Measurements from ENCODE around the gene BCAS3.

BCAS3 gene

DNA sequence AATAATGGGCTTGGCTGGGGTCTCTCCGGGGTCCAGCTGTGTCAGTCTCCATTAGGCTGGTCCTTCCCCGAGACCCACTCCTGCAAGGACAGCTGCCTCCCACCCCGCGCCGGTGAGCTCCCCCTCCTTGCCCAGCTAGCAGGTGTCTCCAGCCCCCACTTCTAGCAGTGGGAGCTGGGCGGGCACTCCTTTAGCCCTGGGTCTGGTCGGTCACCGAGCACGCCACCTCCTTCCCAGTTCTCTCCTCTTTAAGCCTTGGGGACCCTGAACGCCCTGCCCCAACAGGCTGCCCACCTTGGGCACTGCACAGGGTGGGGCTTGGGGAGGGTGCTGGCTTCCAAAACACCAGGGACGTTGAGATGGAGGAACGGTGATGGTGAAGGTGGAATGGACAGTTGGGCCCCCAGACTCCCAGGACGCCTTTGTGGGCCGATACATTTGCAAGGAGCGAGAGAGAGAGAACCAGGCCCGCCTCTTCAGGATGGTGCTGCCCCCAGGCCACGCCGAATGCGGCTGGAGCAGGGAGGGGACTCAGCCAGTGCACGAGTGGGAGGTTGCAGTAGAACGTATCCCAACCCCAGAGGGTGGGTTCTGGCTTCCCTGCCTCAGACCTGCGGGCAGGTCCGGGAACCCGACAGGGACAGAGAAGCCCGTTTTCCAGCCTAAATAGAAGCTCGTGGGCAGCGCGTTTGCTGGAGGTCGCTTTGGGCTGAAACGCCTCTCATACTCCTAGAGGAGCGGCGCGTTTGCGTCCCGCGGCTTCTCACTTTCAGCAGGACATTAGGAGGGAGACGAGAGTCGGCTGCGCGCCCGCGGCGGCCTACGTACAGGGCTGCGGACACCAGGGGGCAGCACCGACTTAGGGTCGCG is 732.7 kb downstream of the BCAS3 start:
- Histone ChIP-seq H3K9me3 (ENCODE audit: insufficient read depth, low read depth, low read length) (peaks cover 7% of the 10 kb centered on the region), H3K27me3 (ENCODE audit: insufficient read depth, low read length) (peaks cover 70% of the 10 kb centered on the region), H2AK5ac (ENCODE audit: low read length) (no peak overlapping the region), H4K8ac (ENCODE audit: low read depth, low read length) (no peak overlapping the region), H3K79me1 (ENCODE audit: low read length) (peaks cover 8% of the 10 kb centered on the region), H2BK12ac (ENCODE audit: low read length) (no peak overlapping the region), H2BK5ac (ENCODE audit: low read depth, low read length, poor library complexity) (no peak overlapping the region), H3K4me2 (ENCODE audit: low read length) (peak overlapping the region; percentile 93), H3K4me3 (ENCODE audit: low read depth, low read length) (peak overlapping the region; percentile 50), H3K23ac (ENCODE audit: low read length) (no peak overlapping the region), H4K12ac (ENCODE audit: low read depth, low read length) (no peak overlapping the region), H4K91ac (ENCODE audit: low read depth, low read length) (no peak overlapping the region), H3K4me1 (ENCODE audit: control insufficient read depth in 1 of 2, insufficient read depth in 2 of 2, low read length in 2 of 2) (peaks cover 2 to 20% of the 10 kb centered on the region in 2 experiments), H3K79me2 (ENCODE audit: control insufficient read depth, insufficient read depth, low read length, poor library complexity) (no peaks in the 10 kb centered on the region), H3K9ac (ENCODE audit: low read length) (no peak overlapping the region), H2BK120ac (ENCODE audit: insufficient read depth, low read length, poor library complexity) (no peak overlapping the region), H3K36me3 (ENCODE audit: control insufficient read depth in 1 of 2, insufficient read depth in 2 of 2, low read length in 2 of 2) (no peaks in the 10 kb centered on the region), H3K14ac (ENCODE audit: low read length) (no peak overlapping the region), H2AFZ (ENCODE audit: insufficient read depth, low read length, poor library complexity) (peak overlapping the region; percentile 37), H3K27ac (ENCODE audit: low read depth, low read length) (no peak overlapping the region), H3K18ac (ENCODE audit: low read length) (no peak overlapping the region), H3K4ac (ENCODE audit: low read depth, low read length) (no peak overlapping the region)
- peak; percentile 64 to 77 for DNase-seq
- WGBS (ENCODE audit: extremely low coverage, insufficient coverage, insufficient read length) = no CpG with 5 or more reads among the region's 48 CpGs

DNA sequence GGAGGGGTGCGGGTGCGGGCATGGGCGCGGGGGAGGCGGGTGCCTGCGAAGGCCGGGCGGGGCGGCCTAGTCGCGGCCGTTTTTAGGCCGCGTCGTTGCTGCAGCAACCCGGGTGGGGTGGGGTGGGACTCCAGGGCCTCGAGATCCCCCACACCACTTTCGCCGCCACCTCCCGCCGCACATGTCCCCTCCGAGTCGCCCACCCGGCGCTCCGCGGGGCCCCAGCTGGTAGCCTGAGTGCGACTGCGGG is 733.3 kb downstream of the BCAS3 start:
- H2AFZ ChIP-seq (ENCODE audit: insufficient read depth, low read length, poor library complexity) = peak overlapping the region; percentile 37
- no peak overlapping the region for H2BK5ac ChIP-seq (ENCODE audit: low read depth, low read length, poor library complexity)

GRCh38 chr17:61411261-61412142 is 733.9 kb downstream of the BCAS3 start:
- peak in 1 of 2 donors; percentile 62 for DNase-seq
- H3K4me1 ChIP-seq (ENCODE audit: control insufficient read depth in 1 of 2, insufficient read depth in 2 of 2, low read length in 2 of 2) = peaks cover 4 to 17% of the 10 kb centered on the region in 2 experiments
- H4K91ac ChIP-seq (ENCODE audit: low read depth, low read length) = peak overlapping the region; percentile 77
- H2BK5ac ChIP-seq (ENCODE audit: low read depth, low read length, poor library complexity) = no peak overlapping the region
- no peak overlapping the region for H3K23ac ChIP-seq (ENCODE audit: low read length)
- no peak overlapping the region for H2BK12ac ChIP-seq (ENCODE audit: low read length)
- H3K4me2 ChIP-seq (ENCODE audit: low read length) = peak overlapping the region; percentile 93
- peaks cover 8% of the 10 kb centered on the region for H3K79me1 ChIP-seq (ENCODE audit: low read length)
- WGBS (ENCODE audit: extremely low coverage, insufficient coverage, insufficient read length) = no CpG with 5 or more reads among the region's 75 CpGs
- no peak overlapping the region for H3K4ac ChIP-seq (ENCODE audit: low read depth, low read length)
- H3K14ac ChIP-seq (ENCODE audit: low read length) = peak overlapping the region; percentile 54
- H3K79me2 ChIP-seq (ENCODE audit: control insufficient read depth, insufficient read depth, low read length, poor library complexity) = no peaks in the 10 kb centered on the region
- H3K4me3 ChIP-seq (ENCODE audit: low read depth, low read length) = peak overlapping the region; percentile 66
- H3K36me3 ChIP-seq (ENCODE audit: control insufficient read depth in 1 of 2, insufficient read depth in 2 of 2, low read length in 2 of 2) = no peaks in the 10 kb centered on the region
- H3K27me3 ChIP-seq (ENCODE audit: insufficient read depth, low read length) = peaks cover 60% of the 10 kb centered on the region
- H3K18ac ChIP-seq (ENCODE audit: low read length) = peak overlapping the region; percentile 53
- H2AK5ac ChIP-seq (ENCODE audit: low read length) = no peak overlapping the region
- H4K12ac ChIP-seq (ENCODE audit: low read depth, low read length) = peak overlapping the region; percentile 39
- peaks cover 2% of the 10 kb centered on the region for H3K9me3 ChIP-seq (ENCODE audit: insufficient read depth, low read depth, low read length)
- no peak overlapping the region for H3K27ac ChIP-seq (ENCODE audit: low read depth, low read length)
- peak overlapping the region; percentile 15 for H3K9ac ChIP-seq (ENCODE audit: low read length)
- peak overlapping the region; percentile 48 for H2BK120ac ChIP-seq (ENCODE audit: insufficient read depth, low read length, poor library complexity)
- H2AFZ ChIP-seq (ENCODE audit: insufficient read depth, low read length, poor library complexity) = peak overlapping the region; percentile 53
- H4K8ac ChIP-seq (ENCODE audit: low read depth, low read length) = peak overlapping the region; percentile 72

More for the DNA sequence above, 733.3 kb downstream of the BCAS3 start:
- no peak overlapping the region for H4K91ac ChIP-seq (ENCODE audit: low read depth, low read length)
- H2BK12ac ChIP-seq (ENCODE audit: low read length) = no peak overlapping the region
- H3K18ac ChIP-seq (ENCODE audit: low read length) = no peak overlapping the region
- peak overlapping the region; percentile 93 for H3K4me2 ChIP-seq (ENCODE audit: low read length)
- H3K14ac ChIP-seq (ENCODE audit: low read length) = no peak overlapping the region
- peaks cover 65% of the 10 kb centered on the region for H3K27me3 ChIP-seq (ENCODE audit: insufficient read depth, low read length)
- H3K4me1 ChIP-seq (ENCODE audit: control insufficient read depth in 1 of 2, insufficient read depth in 2 of 2, low read length in 2 of 2) = peaks cover 2 to 16% of the 10 kb centered on the region in 2 experiments
- no peaks in the 10 kb centered on the region for H3K79me2 ChIP-seq (ENCODE audit: control insufficient read depth, insufficient read depth, low read length, poor library complexity)
- H3K4ac ChIP-seq (ENCODE audit: low read depth, low read length) = no peak overlapping the region
- no CpG with 5 or more reads among the region's 29 CpGs for WGBS (ENCODE audit: extremely low coverage, insufficient coverage, insufficient read length)
- H2AK5ac ChIP-seq (ENCODE audit: low read length) = no peak overlapping the region
- no peak overlapping the region for H3K23ac ChIP-seq (ENCODE audit: low read length)
- H2BK120ac ChIP-seq (ENCODE audit: insufficient read depth, low read length, poor library complexity) = no peak overlapping the region
- DNase-seq = no peak
- H3K9me3 ChIP-seq (ENCODE audit: insufficient read depth, low read depth, low read length) = peaks cover 2% of the 10 kb centered on the region
- H3K79me1 ChIP-seq (ENCODE audit: low read length) = peaks cover 8% of the 10 kb centered on the region
- peak overlapping the region; percentile 63 for H3K4me3 ChIP-seq (ENCODE audit: low read depth, low read length)
- no peak overlapping the region for H3K9ac ChIP-seq (ENCODE audit: low read length)
- H3K36me3 ChIP-seq (ENCODE audit: control insufficient read depth in 1 of 2, insufficient read depth in 2 of 2, low read length in 2 of 2) = no peaks in the 10 kb centered on the region
- H4K12ac ChIP-seq (ENCODE audit: low read depth, low read length) = peak overlapping the region; percentile 28
- H4K8ac ChIP-seq (ENCODE audit: low read depth, low read length) = peak overlapping the region; percentile 72
- no peak overlapping the region for H3K27ac ChIP-seq (ENCODE audit: low read depth, low read length)

DNA sequence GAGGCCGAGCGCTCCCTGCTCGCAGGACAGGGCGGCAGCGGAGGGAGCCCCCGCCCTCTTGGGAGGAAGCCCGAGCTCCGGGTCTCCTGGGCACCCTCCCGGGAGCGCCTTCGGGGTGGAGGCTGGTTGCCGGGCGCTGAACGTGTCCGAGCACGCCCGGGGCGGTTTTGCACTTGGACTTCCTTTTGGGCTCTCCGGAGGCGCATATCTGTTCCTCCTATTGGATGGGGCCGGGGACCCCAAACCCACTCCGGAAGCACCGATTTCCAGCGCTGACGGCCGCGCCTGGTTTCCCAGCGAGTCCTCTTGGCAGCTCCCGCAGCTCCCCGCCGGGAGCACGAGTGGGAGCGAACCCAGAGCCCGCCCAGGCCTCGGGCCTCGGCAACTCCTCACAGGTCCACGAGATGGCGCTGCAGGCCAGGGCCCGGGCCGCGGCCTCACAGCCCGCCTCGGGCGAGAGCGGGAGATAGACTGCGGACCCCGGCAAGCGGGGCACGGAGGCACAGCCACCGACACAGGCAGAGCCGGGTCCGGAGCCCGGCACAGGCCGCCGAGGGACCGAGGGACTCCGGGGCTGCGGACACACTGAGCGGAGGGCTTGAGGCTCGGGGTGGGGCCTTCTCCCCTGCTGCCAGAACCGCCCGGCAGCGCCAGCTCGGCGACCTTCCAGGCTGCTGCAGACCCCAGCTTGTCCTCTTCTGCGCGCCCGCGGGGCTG is 734.6 kb downstream of the BCAS3 start:
- WGBS (ENCODE audit: extremely low coverage, insufficient coverage, insufficient read length) = no CpG with 5 or more reads among the region's 69 CpGs
- H2BK12ac ChIP-seq (ENCODE audit: low read length) = no peak overlapping the region

More for the DNA sequence above, 734.6 kb downstream of the BCAS3 start:
- H3K4me3 ChIP-seq (ENCODE audit: low read depth, low read length) = peak overlapping the region; percentile 66
- H3K79me1 ChIP-seq (ENCODE audit: low read length) = peaks cover 8% of the 10 kb centered on the region
- peak overlapping the region; percentile 48 for H2BK120ac ChIP-seq (ENCODE audit: insufficient read depth, low read length, poor library complexity)
- peak overlapping the region; percentile 39 for H4K12ac ChIP-seq (ENCODE audit: low read depth, low read length)
- no peak overlapping the region for H3K23ac ChIP-seq (ENCODE audit: low read length)
- H3K4ac ChIP-seq (ENCODE audit: low read depth, low read length) = no peak overlapping the region
- H3K79me2 ChIP-seq (ENCODE audit: control insufficient read depth, insufficient read depth, low read length, poor library complexity) = no peaks in the 10 kb centered on the region
- peak overlapping the region; percentile 66 for H4K8ac ChIP-seq (ENCODE audit: low read depth, low read length)
- H2BK5ac ChIP-seq (ENCODE audit: low read depth, low read length, poor library complexity) = no peak overlapping the region
- H3K27me3 ChIP-seq (ENCODE audit: insufficient read depth, low read length) = peaks cover 55% of the 10 kb centered on the region
- peaks cover 2% of the 10 kb centered on the region for H3K9me3 ChIP-seq (ENCODE audit: insufficient read depth, low read depth, low read length)
- DNase-seq = peak; percentile 64 to 82
- peak overlapping the region; percentile 15 for H3K9ac ChIP-seq (ENCODE audit: low read length)
- no peak overlapping the region for H2AK5ac ChIP-seq (ENCODE audit: low read length)
- peak overlapping the region; percentile 93 for H3K4me2 ChIP-seq (ENCODE audit: low read length)
- peak overlapping the region; percentile 53 for H3K18ac ChIP-seq (ENCODE audit: low read length)
- H3K27ac ChIP-seq (ENCODE audit: low read depth, low read length) = peak overlapping the region; percentile 3
- H3K14ac ChIP-seq (ENCODE audit: low read length) = peak overlapping the region; percentile 54
- H2AFZ ChIP-seq (ENCODE audit: insufficient read depth, low read length, poor library complexity) = peak overlapping the region; percentile 52
- peaks cover 6 to 19% of the 10 kb centered on the region in 2 experiments for H3K4me1 ChIP-seq (ENCODE audit: control insufficient read depth in 1 of 2, insufficient read depth in 2 of 2, low read length in 2 of 2)
- no peaks in the 10 kb centered on the region for H3K36me3 ChIP-seq (ENCODE audit: control insufficient read depth in 1 of 2, insufficient read depth in 2 of 2, low read length in 2 of 2)
- H4K91ac ChIP-seq (ENCODE audit: low read depth, low read length) = peak overlapping the region; percentile 77
